HEK293 (cell line): ENCODE results near the gene SCML2.

ENCODE experiments used
- CTCF ChIA-PET: fragments of 350-600 bp; formaldehyde crosslinking; extraction: SDS; loops from one replicate; lab custom pipeline; 2021; ENCODE audit warnings: antibody characterized with exemption; lab: Yijun Ruan, JAX
- POLR2A ChIA-PET: fragments of 300-600 bp; formaldehyde crosslinking; extraction: SDS; loops from one replicate; lab custom pipeline; 2020; ENCODE audit warnings: antibody characterized with exemption, inconsistent platforms; lab: Yijun Ruan, JAX
- H3K27ac ChIP-seq: fragments of 200-500 bp; sonication (Bioruptor generic); 2 replicates; pipeline ENCODE4 v1.5.1; 2014; ENCODE audit warnings: low read depth, low read length, control low read depth, inconsistent platforms; ENCODE audit errors: extremely low read depth
- H3K36me3 ChIP-seq, 2 experiments: fragments of 200-500 bp in 1 of 2; sonication (Bioruptor generic) in 1 of 2; 1 replicate in 1 of 2; 2 replicates in 1 of 2; pipeline ENCODE4 v1.5.1; 2014 to 2017; ENCODE audit warnings: inconsistent platforms in 2 of 2, low read length in 2 of 2; ENCODE audit not compliant: control insufficient read depth in 2 of 2, insufficient read depth in 1 of 2
- H3K4me1 ChIP-seq: fragments of 200-500 bp; sonication (Bioruptor generic); 2 replicates; pipeline ENCODE4 v1.5.1; 2014; ENCODE audit warnings: mild to moderate bottlenecking, low read length, inconsistent platforms; ENCODE audit not compliant: control insufficient read depth, insufficient read depth
- H3K4me3 ChIP-seq: 2 replicates; pipeline ENCODE4 v1.5.1; 2011; ENCODE audit warnings: low read depth, mild to moderate bottlenecking, control low read depth, low read length, moderate library complexity
- H3K9me3 ChIP-seq: fragments of 200-500 bp; sonication (Bioruptor generic); 2 replicates; pipeline ENCODE4 v1.5.1; 2014; ENCODE audit warnings: low read depth, low read length, inconsistent platforms; ENCODE audit not compliant: control insufficient read depth, insufficient read depth
- GLIS2 ChIP-seq: fragments of 450-650 bp; formaldehyde crosslinking; IDR thresholded peaks from 2 replicates; pipeline ENCODE4 v1.5.1; 2016; ENCODE audit warnings: missing biosample characterization, missing genetic modification characterization
- KLF9 ChIP-seq: fragments of 450-650 bp; formaldehyde crosslinking; IDR thresholded peaks from 2 replicates; pipeline ENCODE4 v1.5.1; 2016; ENCODE audit warnings: missing biosample characterization, missing genetic modification characterization, low read depth
- MYNN ChIP-seq: fragments of 450-650 bp; formaldehyde crosslinking; IDR thresholded peaks from 2 replicates; pipeline ENCODE4 v1.5.1; 2016; ENCODE audit warnings: missing biosample characterization, missing genetic modification characterization, borderline replicate concordance
- OVOL3 ChIP-seq: fragments of 450-650 bp; formaldehyde crosslinking; IDR thresholded peaks from 2 replicates; pipeline ENCODE4 v1.5.1; 2016; ENCODE audit warnings: missing biosample characterization, missing genetic modification characterization
- ZBTB11 ChIP-seq: fragments of 450-650 bp; formaldehyde crosslinking; conservative IDR thresholded peaks from 2 replicates; pipeline ENCODE4 v1.5.1; 2016; ENCODE audit warnings: low read depth, missing biosample characterization, missing genetic modification characterization
- ZBTB17 ChIP-seq: fragments of 450-650 bp; formaldehyde crosslinking; IDR thresholded peaks from 2 replicates; pipeline ENCODE4 v1.5.1; 2016; ENCODE audit warnings: missing biosample characterization, missing genetic modification characterization
- ZNF184 ChIP-seq: fragments of 450-650 bp; IDR thresholded peaks from 2 replicates; pipeline ENCODE4 v1.5.1; 2018; ENCODE audit warnings: missing biosample characterization, mild to moderate bottlenecking, missing genetic modification characterization
- ZNF544 ChIP-seq: fragments of 450-650 bp; formaldehyde crosslinking; IDR thresholded peaks from 2 replicates; pipeline ENCODE4 v1.5.0; 2017; ENCODE audit warnings: missing biosample characterization, missing genetic modification characterization
- ZNF558 ChIP-seq: fragments of 450-650 bp; formaldehyde crosslinking; IDR thresholded peaks from 2 replicates; pipeline ENCODE4 v1.5.1; 2016; ENCODE audit warnings: missing biosample characterization, missing genetic modification characterization
- ZNF623 ChIP-seq: fragments of 450-650 bp; formaldehyde crosslinking; IDR thresholded peaks from 2 replicates; pipeline ENCODE4 v1.5.1; 2016; ENCODE audit warnings: missing biosample characterization, missing genetic modification characterization
- ZNF654 ChIP-seq: fragments of 450-650 bp; formaldehyde crosslinking; IDR thresholded peaks from 2 replicates; pipeline ENCODE4 v1.5.1; 2016; ENCODE audit warnings: low read depth, missing biosample characterization, missing genetic modification characterization
- ZNF658 ChIP-seq: fragments of 450-650 bp; formaldehyde crosslinking; IDR thresholded peaks from 2 replicates; pipeline ENCODE4; 2016; ENCODE audit warnings: missing biosample characterization, missing genetic modification characterization
- ZNF660 ChIP-seq: fragments of 450-650 bp; IDR thresholded peaks from 2 replicates; pipeline ENCODE4 v1.5.1; 2018; ENCODE audit warnings: missing biosample characterization, mild to moderate bottlenecking, missing genetic modification characterization
- ZNF792 ChIP-seq: fragments of 450-650 bp; formaldehyde crosslinking; IDR thresholded peaks from 2 replicates; pipeline ENCODE4 v1.5.1; 2016; ENCODE audit warnings: missing biosample characterization, missing genetic modification characterization
- ZNF830 ChIP-seq: fragments of 450-650 bp; IDR thresholded peaks from 2 replicates; pipeline ENCODE4 v1.5.0; 2018; ENCODE audit warnings: missing biosample characterization, missing genetic modification characterization, low read depth, mild to moderate bottlenecking, moderate library complexity
- ZSCAN18 ChIP-seq: fragments of 450-650 bp; formaldehyde crosslinking; IDR thresholded peaks from 2 replicates; pipeline ENCODE4 v1.5.1; 2016; ENCODE audit warnings: missing biosample characterization, missing genetic modification characterization
- TF ChIP-seq, protein P1 (sequence below): fragments of 450-650 bp; formaldehyde crosslinking; IDR thresholded peaks from 2 replicates; pipeline ENCODE4 v1.5.1; 2016; ENCODE audit warnings: missing biosample characterization, missing genetic modification characterization
- TF ChIP-seq, protein P2 (sequence below): fragments of 450-650 bp; formaldehyde crosslinking; IDR thresholded peaks from 2 replicates; pipeline ENCODE4 v1.5.1; 2017; ENCODE audit warnings: missing biosample characterization, missing genetic modification characterization

SCML2 gene

DNA sequence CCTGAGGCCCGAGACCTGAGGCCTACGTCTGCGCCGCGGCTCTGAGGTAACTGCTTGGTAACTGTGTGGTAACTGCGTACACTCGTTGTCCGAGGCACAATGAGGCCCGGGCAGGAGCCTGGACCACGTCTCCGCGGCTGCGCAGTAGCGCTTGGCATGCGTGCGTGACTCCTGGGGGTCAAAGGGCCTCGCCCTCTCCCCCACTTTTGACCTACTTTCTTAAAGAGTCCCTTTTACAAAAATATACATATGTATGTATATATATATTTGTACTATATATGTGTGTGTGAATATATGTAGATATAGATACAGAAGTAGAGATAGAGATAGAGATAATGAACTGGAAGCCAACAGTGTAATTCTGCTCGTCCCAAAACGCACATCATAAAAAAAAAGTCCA lies 133.7 kb downstream of the SCML2 start, which contains the start of gene BEND2 (continued):
- TF ChIP-seq GLIS2 (tag by site-specific recombination) (no peak), ZNF184 (tag by site-specific recombination) (no peak)

DNA sequence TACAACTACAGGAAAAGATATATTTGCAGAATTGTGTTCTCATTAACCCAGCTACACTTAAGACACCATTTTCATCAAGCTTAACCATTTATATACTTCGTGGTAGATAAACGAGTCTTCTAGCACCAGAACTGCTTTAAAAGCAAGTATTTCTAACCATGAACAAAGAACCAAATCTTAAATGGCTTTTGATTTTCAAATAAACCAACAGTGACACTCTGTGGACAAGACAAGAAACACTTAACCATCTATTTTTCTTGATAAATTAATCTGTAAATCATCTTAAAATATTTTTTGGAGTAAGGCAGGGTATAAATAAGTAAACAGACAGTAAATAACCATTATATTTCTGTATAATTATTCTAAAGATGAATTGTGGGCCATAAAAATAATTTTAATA lies 144.0 kb downstream of the SCML2 start:
- Histone ChIP-seq H3K27ac (no peak overlapping the region), H3K4me1 (no peaks in the 10 kb centered on the region), H3K4me3 (no peak overlapping the region), H3K36me3 (no peaks in the 10 kb centered on the region), H3K9me3 (no peaks in the 10 kb centered on the region)
- TF ChIP-seq ZNF654: peak; percentile 33
- no peak for TF ChIP-seq ZBTB11 (tag by site-specific recombination)
- TF ChIP-seq ZNF623 (tag by site-specific recombination): no peak
- no peak for TF ChIP-seq ZNF830 (tag by site-specific recombination)
- TF ChIP-seq ZSCAN18 (tag by site-specific recombination): no peak
- ChIA-PET CTCF (interaction anchor here (0.6 to 3.3 kb wide), 10 partner anchors 37 to 514 kb away, joined by 3 to 21 read pairs (median 7); no protein-coding TSS in a partner anchor), POLR2A (no interaction called here)

- H3K27ac ChIP-seq: no peak overlapping the region
- no peaks in the 10 kb centered on the region for H3K9me3 ChIP-seq
- TF ChIP-seq, protein P1, sequence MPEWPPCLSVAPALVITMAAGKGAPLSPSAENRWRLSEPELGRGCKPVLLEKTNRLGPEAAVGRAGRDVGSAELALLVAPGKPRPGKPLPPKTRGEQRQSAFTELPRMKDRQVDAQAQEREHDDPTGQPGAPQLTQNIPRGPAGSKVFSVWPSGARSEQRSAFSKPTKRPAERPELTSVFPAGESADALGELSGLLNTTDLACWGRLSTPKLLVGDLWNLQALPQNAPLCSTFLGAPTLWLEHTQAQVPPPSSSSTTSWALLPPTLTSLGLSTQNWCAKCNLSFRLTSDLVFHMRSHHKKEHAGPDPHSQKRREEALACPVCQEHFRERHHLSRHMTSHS (tag by site-specific recombination): no peak
- no peak for TF ChIP-seq ZBTB17
- TF ChIP-seq, protein P2, sequence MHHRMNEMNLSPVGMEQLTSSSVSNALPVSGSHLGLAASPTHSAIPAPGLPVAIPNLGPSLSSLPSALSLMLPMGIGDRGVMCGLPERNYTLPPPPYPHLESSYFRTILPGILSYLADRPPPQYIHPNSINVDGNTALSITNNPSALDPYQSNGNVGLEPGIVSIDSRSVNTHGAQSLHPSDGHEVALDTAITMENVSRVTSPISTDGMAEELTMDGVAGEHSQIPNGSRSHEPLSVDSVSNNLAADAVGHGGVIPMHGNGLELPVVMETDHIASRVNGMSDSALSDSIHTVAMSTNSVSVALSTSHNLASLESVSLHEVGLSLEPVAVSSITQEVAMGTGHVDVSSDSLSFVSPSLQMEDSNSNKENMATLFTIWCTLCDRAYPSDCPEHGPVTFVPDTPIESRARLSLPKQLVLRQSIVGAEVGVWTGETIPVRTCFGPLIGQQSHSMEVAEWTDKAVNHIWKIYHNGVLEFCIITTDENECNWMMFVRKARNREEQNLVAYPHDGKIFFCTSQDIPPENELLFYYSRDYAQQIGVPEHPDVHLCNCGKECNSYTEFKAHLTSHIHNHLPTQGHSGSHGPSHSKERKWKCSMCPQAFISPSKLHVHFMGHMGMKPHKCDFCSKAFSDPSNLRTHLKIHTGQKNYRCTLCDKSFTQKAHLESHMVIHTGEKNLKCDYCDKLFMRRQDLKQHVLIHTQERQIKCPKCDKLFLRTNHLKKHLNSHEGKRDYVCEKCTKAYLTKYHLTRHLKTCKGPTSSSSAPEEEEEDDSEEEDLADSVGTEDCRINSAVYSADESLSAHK (tag by site-specific recombination): no peak
- H3K36me3 ChIP-seq: no peaks in the 10 kb centered on the region
- CTCF ChIA-PET: no interaction called here
- no peak overlapping the region for H3K4me3 ChIP-seq
- H3K4me1 ChIP-seq: no peaks in the 10 kb centered on the region
- POLR2A ChIA-PET: no interaction called here
These were observed 147.8 kb downstream of the SCML2 start for GRCh38 chrX:18206657-18207056.

DNA sequence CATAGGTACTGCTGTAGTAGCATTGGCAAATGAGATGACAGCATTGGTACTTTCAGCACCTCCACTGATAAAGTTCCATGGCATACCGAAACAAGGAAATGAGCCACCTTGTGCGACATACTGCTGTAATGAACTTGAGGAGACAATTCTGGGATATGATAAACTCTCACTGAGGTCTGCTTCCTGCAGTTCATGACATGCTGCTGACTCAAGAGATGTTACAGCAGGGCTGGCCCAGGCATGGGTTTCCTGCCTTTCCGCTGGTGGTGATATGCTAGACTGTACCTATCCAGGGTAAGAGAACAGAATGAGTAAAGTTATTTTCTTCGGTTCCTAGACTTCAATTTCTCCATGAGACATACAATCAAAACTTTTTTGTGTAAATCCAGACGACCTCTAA lies 150.9 kb downstream of the SCML2 start:
- H3K9me3 ChIP-seq: no peaks in the 10 kb centered on the region
- POLR2A ChIA-PET: no interaction called here
- H3K36me3 ChIP-seq: no peaks in the 10 kb centered on the region
- CTCF ChIA-PET: no interaction called here
- H3K4me3 ChIP-seq: no peak overlapping the region
- no peak overlapping the region for H3K27ac ChIP-seq
- H3K4me1 ChIP-seq: no peaks in the 10 kb centered on the region
- no peak for TF ChIP-seq ZNF658 (tag by site-specific recombination)
- TF ChIP-seq ZNF558 (tag by site-specific recombination): no peak
- no peak for TF ChIP-seq ZNF660 (tag by site-specific recombination)
- TF ChIP-seq KLF9 (tag by site-specific recombination): no peak
- TF ChIP-seq OVOL3 (tag by site-specific recombination): no peak
- no peak for TF ChIP-seq ZNF544 (tag by site-specific recombination)
- TF ChIP-seq MYNN: no peak
- no peak for TF ChIP-seq ZNF792 (tag by site-specific recombination)
